HL-60 (cell line): ENCODE results near the gene IL1RAPL2.

Experiments used
- CTCF ChIP-seq: IDR thresholded peaks from one replicate; pipeline ENCODE4 v1.5.1; 2011; ENCODE audit warnings: low read length, control low read depth, inconsistent platforms; ENCODE audit not compliant: insufficient read depth
- GABPA ChIP-seq: IDR thresholded peaks from 2 replicates; pipeline ENCODE4 v1.6.1; 2012; ENCODE audit warnings: low read depth
- POLR2AphosphoS5 ChIP-seq: IDR thresholded peaks from 2 replicates; pipeline ENCODE4 v1.6.1; 2012; ENCODE audit warnings: low read depth
- REST ChIP-seq: IDR thresholded peaks from 2 replicates; pipeline ENCODE4 v1.6.1; 2012; ENCODE audit warnings: low read depth; ENCODE audit not compliant: insufficient replicate concordance
- SPI1 ChIP-seq: IDR thresholded peaks from 2 replicates; pipeline ENCODE4 v1.6.1; 2012; ENCODE audit warnings: low read depth, mild to moderate bottlenecking, borderline replicate concordance

GRCh38 chrX:105210258-105210657, 644.3 kb downstream of the IL1RAPL2 start:
- TF ChIP-seq CTCF (no peak), REST (no peak), POLR2AphosphoS5 (no peak), SPI1 (no peak), GABPA (no peak)
